ENCODE data around the gene SIK3. TPM values are rescaled to one million over a fixed set of nuclear protein-coding genes. Genes with fewer than 3 reads are reported as not detected.

SIK3 gene
- total RNA-seq, 4 donors from 2014 or later: 31.7 to 56.1 (median 45.3) TPM

DNA sequence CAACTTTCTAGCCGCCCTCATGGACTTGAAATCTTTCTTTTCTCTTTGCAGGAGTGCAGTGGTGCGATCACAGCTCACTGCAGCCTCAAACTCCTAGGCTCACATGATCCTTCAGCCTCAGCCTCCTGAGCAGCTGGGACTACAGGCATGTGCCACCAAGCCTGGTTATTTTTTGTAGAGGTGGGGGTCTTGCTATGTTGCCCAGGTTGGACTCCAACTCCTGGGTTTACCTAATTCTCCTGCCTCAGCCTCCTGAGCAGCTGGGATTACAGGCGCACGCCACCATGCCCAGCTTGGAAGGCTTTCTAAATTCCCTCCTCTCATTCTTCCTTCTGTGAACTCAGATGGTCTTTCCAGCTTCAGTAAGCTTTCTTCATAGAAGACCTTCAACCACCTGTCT is 256.1 kb downstream of the SIK3 start:
- no peak for TF ChIP-seq EP300 (IDR thresholded peaks at IDR 0.05)
- TF ChIP-seq, protein P1, sequence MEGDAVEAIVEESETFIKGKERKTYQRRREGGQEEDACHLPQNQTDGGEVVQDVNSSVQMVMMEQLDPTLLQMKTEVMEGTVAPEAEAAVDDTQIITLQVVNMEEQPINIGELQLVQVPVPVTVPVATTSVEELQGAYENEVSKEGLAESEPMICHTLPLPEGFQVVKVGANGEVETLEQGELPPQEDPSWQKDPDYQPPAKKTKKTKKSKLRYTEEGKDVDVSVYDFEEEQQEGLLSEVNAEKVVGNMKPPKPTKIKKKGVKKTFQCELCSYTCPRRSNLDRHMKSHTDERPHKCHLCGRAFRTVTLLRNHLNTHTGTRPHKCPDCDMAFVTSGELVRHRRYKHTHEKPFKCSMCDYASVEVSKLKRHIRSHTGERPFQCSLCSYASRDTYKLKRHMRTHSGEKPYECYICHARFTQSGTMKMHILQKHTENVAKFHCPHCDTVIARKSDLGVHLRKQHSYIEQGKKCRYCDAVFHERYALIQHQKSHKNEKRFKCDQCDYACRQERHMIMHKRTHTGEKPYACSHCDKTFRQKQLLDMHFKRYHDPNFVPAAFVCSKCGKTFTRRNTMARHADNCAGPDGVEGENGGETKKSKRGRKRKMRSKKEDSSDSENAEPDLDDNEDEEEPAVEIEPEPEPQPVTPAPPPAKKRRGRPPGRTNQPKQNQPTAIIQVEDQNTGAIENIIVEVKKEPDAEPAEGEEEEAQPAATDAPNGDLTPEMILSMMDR (IDR thresholded peaks at IDR 0.05): no peak
- no peak for TF ChIP-seq POLR2A (IDR thresholded peaks at IDR 0.05)
- TF ChIP-seq POLR2AphosphoS5 (IDR thresholded peaks at IDR 0.05): no peak
- 100% methylated on average over 2 of the region's 4 CpGs for WGBS, 2 donors (ENCODE audit: low coverage in 1 of 2)
- Histone ChIP-seq H3K27me3 (no peaks in the 10 kb centered on the region), H3K27ac (no peak overlapping the region), H3K4me1 (peaks cover 0 to 13% (median 0%) of the 10 kb centered on the region in 3 donors), H3K4me3 (no peak overlapping the region), H3K36me3 (peaks cover 0 to 42% of the 10 kb centered on the region in 2 donors), H3K9me3 (no peaks in the 10 kb centered on the region)
- no peak for ATAC-seq

DNA sequence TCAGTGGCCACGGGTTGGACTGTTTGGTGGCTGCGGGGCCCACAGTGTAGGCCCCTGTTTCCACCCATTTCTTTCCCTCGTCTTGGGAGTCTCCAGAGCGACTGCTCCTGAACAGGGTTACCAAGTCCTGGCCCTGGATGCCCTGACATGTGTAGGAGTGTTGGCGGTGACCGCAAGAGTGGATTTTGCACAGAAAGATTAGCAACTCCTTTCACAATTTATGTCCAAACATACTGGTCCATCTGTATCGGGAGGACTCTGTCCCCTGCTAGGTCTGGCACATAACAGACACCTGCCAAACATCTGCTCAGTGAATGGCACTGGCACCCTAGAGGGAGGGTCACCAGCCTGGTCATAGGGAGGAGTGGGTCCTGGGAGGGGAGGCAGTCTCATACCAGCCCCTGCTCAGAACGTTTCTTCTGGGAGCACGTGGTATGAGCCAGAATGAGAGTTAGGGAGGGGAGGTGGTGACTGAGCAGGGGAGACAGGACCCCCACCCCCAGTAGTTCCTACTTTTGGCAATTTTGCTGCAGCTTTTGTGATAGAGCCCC is 257.4 kb downstream of the SIK3 start:
- TF ChIP-seq EP300 (IDR thresholded peaks at IDR 0.05) (no peak), POLR2AphosphoS5 (IDR thresholded peaks at IDR 0.05) (no peak), POLR2A (IDR thresholded peaks at IDR 0.05) (no peak)
- TF ChIP-seq, protein P1 (IDR thresholded peaks at IDR 0.05): no peak
- no peaks in the 10 kb centered on the region for H3K9me3 ChIP-seq
- no peak for ATAC-seq
- no peaks in the 10 kb centered on the region for H3K27me3 ChIP-seq
- 60 to 100% methylated on average over 1 to 5 of the region's 9 CpGs for WGBS, 2 donors (ENCODE audit: low coverage in 1 of 2)
- no peak overlapping the region for H3K4me3 ChIP-seq
- peaks cover 0 to 26% (median 0%) of the 10 kb centered on the region in 3 donors for H3K4me1 ChIP-seq
- H3K27ac ChIP-seq: no peak overlapping the region
- peaks cover 0 to 29% of the 10 kb centered on the region in 2 donors for H3K36me3 ChIP-seq

DNA sequence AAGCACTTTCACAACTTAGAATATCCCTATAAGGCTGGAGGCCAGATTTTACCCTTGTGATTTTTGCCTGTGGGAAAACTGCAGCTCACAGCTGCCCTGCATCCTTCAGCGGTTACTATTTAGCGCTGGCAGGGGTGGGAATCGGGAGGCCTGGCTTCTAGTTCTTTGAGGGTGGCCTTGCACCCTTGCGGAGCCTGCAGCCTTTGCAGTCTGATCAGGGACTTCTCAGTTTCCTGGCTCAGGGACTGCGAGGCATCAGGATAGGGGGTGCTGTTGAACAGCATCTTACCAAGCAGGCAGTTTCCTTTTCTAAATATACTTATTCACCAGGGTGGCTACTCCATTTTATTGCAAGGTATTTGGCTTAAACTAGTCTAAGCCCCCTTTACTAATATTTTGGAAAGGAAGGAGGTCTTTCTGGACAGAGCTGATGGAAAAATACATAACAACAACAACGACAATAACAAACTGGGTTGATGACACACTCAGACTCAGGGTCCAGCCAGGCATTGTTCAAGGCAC is 257.9 kb downstream of the SIK3 start:
- 46 to 100% methylated on average over 1 of the region's 6 CpGs for WGBS, 2 donors (ENCODE audit: low coverage in 1 of 2)
- H3K27me3 ChIP-seq: no peaks in the 10 kb centered on the region
- H3K4me1 ChIP-seq: peaks cover 0 to 32% (median 3%) of the 10 kb centered on the region in 3 donors
- no peak overlapping the region for H3K4me3 ChIP-seq
- no peaks in the 10 kb centered on the region for H3K9me3 ChIP-seq
- ATAC-seq: no peak
- H3K27ac ChIP-seq: no peak overlapping the region
- TF ChIP-seq POLR2A (IDR thresholded peaks at IDR 0.05) (no peak), POLR2AphosphoS5 (IDR thresholded peaks at IDR 0.05) (no peak), EP300 (IDR thresholded peaks at IDR 0.05) (no peak)
- TF ChIP-seq, protein P1 (IDR thresholded peaks at IDR 0.05): no peak
- H3K36me3 ChIP-seq: peaks cover 0 to 24% of the 10 kb centered on the region in 2 donors

DNA sequence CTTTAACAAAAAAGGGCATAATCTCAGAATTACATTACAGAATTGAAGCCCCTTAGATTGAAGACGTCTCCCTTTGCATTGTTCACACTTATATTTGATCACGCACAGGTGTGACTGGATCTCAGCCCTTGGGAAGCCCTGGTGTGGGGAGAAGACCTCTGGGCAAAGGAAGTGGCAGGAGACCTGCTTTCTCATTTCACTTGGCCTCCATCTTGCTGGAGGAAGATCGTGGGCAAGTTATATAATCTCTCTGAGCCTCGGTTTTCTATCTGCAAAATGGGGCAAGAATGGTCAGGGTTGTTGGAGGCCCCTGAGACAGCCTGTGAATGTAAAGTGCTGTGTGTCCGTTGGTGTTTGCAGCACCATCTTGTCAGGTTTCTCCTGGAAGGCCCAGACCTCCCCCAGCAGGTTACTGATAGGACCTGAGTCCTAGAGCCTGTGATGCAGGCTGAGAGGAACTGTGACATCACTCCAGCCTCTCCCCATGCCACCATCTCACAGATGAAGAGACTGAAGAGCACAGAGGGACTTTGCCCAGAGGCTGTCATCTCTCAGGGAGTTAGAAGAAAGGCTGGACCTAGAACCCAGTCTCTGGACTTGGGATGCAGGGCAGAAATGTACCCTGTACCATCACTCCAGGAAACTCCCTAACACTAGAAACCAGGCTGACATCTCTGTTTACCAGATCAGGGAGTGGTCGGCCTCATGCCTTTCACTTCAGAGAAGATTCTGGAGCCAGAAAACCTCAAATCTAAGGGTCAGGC is 259.7 kb downstream of the SIK3 start:
- H3K36me3 ChIP-seq: peaks cover 0 to 8% of the 10 kb centered on the region in 2 donors
- H3K27me3 ChIP-seq: no peaks in the 10 kb centered on the region
- no peak for ATAC-seq
- no peak overlapping the region for H3K27ac ChIP-seq
- no peaks in the 10 kb centered on the region for H3K9me3 ChIP-seq
- TF ChIP-seq, protein P1 (IDR thresholded peaks at IDR 0.05): no peak
- no peak for TF ChIP-seq POLR2AphosphoS5 (IDR thresholded peaks at IDR 0.05)
- TF ChIP-seq POLR2A (IDR thresholded peaks at IDR 0.05): no peak
- no peak for TF ChIP-seq EP300 (IDR thresholded peaks at IDR 0.05)
- H3K4me1 ChIP-seq: peaks cover 0 to 38% (median 8%) of the 10 kb centered on the region in 3 donors
- no peak overlapping the region for H3K4me3 ChIP-seq
- 88% methylated on average over 4 to 5 of the region's 6 CpGs for WGBS, 2 donors (ENCODE audit: low coverage in 1 of 2)

Data from gastroesophageal sphincter (tissue), 4 donors.